Amniotic epithelial cell (primary cell): Measurements from ENCODE around the gene PRSS33.

Source experiments
- DNase-seq: peaks from one replicate; pipeline ENCODE4 v3.0.0-alpha.2; 2010; ENCODE audit warnings: low read depth

The PRSS33 gene

DNA sequence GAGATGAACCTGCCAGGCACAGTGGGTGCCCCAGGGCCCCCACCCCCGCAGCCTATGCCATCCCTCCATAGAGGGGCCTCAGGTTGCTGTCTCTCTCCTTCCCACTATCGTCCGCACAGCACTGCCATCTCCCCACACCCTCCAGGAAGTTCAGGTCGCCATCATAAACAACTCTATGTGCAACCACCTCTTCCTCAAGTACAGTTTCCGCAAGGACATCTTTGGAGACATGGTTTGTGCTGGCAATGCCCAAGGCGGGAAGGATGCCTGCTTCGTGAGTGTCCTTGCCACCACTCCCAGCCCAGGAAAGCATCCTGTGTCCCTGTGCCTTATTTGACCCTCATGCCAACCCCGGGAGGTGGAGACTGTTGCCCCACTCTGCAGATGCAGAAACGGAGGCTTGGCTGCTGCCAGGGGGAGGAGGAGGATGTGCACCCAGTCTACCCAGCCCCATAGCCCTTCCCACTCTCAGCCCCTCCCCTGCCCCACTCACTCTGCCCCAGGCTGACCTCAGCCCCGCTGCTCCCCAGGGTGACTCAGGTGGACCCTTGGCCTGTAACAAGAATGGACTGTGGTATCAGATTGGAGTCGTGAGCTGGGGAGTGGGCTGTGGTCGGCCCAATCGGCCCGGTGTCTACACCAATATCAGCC, 33.6 kb upstream of the PRSS33 start:
- no peak for DNase-seq

DNA sequence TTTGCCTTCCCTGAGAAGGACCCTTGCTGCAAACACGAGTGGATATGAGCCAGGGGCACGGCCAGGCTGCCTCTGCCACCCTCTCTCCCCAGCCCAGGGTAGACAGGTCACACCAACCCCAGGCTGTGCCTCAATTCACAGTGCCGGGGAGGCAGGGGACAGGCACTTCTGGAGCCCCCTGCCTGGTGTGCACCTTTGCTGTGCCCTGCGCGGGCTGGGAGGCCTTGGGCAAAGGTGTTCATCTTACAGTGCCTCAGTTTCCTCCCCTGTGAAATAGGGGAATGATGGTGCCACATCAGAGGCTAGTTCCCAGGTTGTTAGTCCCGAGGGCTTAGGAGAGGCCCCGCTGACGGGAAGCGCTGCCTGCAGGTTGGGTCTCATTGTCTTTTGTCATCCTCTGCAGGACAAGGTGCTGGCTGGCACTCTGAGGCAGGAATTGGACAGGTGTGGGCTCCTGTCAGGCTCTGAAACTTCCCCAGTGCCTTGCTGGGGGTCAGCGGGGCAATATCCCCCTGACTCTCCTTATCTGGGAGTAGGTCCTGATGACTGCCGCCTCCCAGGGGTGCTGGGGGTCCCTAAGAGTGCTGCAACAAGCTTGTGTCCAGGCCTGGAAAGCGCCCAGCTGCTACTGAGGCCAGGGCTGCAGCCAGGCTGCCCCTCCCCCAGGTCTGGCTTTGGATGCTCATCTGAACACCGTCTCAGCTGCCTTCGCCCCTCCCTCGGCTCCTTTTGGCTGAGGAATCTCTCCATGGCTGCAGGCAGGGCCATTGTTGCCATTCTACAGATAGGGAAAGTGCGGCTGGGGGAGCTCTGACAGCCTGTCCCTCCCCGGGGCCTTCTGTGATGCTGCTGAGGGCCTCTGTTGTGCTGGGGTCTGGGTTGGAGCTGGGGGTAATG, 32.8 kb upstream of the PRSS33 start:
- no peak for DNase-seq

DNA sequence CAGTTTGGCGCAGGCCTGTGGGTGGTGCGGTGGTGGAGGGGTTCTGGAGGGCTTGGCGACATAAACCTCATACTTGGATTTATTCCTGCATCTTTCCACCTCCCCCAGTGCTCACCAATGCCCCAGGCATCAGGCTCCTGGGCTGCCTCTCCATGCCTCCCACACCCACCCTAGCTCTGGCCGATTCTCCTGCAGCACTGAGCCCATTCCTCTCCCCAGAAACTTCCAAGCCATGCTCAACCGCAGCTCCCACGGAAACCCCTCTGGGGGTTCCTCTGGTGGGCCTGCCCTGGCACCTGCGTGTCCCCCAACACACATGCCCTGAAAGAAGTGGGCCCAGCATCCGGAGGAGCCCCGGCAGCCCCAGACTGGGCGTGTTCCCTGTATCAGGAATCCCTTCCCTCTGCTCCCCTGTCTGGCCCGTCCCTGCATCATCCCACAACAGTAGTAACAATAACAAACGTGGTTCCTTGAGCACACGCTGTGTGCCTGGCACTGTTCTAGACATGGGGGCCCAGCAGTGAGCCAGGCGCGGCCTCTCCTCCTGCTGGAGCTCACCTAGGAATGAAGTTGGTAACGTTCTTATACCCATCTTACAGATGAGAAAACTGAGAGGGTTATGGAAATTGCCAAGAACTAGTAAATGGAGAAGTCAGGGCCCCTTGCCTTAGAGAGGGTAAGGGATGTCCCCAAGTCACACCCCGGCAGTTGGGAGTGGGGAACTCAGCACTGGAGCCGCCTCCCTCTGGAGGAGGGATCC, 32.0 kb upstream of the PRSS33 start:
- DNase-seq: no peak

DNA sequence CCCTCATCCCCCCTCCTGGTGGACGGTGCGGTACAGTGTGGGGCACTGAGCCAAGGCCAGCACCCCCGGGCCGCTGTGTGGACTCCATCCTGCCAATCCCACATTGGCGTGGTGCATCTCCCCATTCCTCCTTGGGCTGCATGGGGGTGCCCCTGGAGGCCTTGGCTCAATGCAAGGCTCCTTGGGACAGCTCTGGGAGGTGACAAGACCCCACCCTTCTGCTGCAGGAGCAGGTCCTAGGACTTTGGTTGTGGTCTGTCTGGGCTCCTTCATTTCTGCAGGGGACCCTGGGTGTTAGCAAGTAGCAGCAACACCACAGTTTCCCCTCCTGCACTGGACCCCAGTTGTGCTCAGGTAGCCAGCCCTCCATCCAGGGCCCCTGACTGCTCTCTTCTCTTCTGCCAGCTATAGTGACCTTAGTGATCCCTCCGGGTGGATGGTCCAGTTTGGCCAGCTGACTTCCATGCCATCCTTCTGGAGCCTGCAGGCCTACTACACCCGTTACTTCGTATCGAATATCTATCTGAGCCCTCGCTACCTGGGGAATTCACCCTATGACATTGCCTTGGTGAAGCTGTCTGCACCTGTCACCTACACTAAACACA, 31.0 kb upstream of the PRSS33 start:
- DNase-seq: no peak

DNA sequence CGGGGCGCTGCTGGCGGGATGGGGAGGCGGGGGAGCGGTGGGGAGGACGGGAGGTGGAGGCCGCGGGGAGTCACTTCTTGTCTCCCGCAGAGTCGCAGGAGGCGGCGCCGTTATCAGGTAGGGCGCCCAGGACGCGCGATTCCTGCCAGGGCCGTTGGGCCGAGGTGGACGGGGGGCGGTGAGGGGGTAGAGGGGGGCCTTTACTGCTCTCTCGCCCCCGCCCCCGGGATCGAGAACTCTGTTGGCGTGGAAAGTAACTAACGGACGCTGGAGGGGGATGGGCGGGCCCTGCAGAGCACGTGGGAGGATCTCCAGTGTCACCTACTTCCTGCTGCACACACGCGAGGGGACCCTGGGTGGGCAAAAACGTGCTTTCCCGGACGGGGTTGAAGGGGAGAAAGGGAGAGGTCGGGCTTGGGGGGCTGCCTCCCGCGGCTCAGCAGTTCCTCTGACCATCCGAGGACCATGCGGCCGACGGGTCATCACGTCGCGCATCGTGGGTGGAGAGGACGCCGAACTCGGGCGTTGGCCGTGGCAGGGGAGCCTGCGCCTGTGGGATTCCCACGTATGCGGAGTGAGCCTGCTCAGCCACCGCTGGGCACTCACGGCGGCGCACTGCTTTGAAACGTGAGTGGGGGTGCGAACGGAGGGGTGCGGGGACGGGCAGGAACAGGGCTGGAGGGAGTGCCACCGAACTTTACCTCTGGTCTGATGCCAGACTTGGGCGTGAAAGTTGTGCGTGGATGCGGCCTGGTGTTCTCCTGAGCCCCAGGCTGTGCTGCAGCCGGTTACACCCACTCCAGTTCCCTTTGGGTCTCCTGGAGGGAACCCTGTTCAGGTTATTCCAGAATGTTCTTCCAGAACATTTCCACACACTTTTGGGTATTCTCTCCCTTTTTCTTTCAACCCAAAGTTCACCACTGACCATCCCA, 30.2 kb upstream of the PRSS33 start:
- DNase-seq: no peak

DNA sequence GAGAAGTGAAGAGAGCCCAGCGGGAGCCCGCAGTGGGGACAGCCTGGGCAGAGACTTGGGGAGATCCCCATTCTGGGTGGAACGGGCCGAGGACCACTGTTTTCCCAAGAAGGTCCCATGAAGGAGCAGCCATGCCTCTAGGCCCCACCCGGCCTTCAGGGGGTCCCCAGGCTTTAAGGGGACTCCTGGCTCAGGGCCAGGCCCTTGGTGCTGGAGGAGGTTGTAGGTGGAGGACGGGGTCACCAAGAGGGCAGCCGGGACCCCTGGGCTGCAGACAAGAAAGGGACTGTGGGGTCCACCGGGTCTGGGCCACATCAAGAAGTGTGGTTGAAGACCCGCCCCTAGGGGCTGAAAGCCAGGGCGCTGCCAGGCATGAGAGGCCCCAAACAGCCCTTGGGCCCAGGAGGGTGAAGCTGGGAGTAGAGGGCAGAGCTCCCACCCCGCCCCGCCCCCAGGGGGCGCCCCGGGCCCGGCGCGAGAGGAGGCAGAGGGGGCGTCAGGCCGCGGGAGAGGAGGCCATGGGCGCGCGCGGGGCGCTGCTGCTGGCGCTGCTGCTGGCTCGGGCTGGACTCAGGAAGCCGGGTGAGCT, 29.5 kb upstream of the PRSS33 start, which contains the start of gene PRSS21:
Gene PRSS21 (plus strand): TSS at position 487 of the 589 bp plus-strand sequence. CDS start 32 bp downstream, at position 519.
- no peak for DNase-seq

DNA sequence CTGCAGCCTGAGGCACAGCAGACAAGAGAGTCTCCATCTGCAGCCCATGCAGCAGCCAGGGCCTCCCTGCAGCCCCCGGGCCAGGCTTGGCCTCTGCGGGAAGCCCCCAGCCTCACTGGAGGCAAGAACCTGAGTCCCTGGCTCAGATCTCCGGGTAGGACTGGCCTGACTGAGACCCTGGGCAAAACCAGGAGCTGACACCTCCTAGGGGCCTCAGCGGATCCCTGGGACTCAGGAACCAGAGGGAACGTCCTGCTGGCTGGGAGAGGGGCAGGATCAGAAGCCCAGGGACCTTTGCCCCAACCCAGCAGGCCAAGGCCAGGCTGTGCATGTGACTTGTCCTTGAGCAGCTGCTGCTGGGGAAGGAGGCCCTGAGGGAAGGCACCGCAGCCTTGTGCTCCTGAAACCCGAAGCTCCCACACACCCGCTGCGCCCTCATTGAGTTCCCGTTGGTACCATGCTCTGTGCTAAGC, 28.0 kb upstream of the PRSS33 start:
- DNase-seq: no peak

DNA sequence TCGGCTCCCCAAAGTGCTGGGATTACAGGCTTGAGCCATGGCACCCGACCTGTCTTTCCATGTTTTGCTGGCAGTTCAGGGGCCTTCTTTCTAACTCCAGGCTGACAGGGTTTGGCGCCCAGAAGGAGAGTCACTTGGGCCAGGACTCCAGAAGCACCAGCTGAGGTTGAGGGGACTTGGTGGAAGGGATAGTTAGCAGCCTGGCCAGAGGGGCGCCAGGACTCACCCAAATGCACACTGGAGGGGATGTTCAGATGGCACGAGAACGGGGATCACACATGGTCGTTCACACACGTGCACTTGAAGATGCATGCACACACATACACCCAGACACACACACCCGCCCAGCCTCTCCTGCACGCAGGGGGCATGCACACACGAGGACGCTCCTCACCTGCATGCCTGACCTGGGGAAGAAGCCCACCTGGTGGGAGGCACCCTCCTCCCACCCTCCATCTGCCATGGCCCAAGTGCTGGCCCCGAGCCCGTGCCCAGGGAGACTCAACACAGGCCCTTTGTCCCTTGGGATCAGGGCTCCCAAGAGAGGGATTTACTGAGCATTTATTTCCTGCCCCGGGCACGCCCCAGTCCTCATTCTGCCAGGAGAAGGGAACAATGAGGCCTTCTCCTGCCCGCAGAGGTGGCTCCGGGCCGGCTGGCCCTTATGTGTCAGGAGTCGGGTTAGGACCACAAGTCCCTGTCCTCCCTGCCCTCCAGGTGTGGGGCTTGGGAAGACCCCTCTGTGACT, 27.4 kb upstream of the PRSS33 start:
- DNase-seq: no peak

DNA sequence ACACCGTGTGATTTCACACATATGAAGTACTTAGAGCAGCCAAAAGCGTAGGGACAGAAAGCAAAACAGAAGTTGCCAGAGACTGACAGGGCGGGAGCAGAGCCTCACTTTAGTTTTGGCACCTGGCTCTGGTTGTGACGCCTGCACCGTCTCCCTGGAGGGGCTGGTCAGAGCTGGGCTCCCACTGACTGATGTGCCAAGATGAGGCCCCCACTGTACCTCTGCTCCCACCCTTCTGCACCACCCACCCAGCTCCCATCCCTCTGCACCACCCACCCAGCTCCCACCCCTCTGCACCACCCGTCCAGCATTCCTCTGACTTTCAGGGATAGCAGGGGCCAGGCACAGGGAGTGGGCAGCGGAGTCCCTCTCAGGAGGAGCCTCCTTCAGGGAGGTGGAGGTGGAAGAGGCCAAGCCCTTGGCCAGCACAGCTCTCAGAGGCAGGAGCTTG, 26.4 kb upstream of the PRSS33 start:
- no peak for DNase-seq

DNA sequence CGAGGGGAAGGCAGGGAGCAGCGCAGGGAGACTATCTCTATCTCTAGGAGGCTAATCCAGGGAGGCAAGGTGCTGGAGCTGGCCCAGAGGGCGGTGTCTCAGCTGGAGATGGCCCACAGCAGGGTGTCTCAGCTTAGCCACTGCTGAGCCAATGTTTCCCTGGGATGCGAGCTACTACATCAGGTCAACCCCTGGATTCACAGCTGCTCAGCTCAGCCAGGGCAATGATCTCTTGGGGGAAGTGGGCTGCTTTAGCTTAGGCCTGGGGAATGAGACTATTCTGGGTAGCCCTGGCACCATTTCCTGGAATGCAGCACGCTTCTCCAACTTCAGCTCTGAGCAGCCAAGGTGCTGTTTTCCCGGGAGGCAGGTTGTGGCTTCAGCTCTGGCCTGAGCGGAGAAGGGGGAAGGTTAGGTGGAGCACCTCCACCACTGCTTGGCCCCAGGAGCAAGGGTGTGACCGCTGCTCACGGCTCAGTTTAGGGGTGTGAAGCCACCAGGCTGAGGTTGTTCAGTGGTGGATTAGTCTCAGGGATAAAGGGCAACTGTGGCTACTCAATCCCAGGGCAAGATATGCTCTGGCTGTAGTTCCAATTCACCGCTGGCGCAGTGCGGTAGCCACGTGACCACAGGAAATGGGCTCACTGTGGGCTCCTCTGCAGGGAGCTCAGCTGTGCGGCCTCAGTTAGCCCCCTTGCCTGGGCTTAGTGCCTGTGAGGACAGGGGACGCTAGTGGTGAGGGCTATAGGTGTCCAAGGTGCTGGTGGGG, 24.5 kb upstream of the PRSS33 start:
- no peak for DNase-seq

DNA sequence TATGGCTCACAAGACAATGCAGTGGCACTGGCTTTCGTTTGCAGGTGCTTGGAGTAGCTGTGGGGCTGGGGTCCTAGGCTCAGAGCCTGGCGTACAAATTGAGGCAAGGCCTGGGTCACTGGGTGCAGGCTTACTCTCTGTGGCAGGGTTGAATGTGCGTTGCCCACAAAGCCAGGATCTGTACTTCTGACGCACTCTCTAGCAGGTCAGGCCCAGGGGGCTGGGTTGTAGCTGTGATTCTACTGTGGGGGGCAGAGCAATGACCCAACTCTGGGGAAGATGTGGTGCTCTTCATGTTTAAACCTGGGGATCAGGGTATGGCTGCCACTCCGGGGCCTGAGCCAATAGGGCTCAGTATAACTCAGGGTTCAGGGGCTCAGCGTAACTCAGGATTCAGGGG, 23.3 kb upstream of the PRSS33 start:
- no peak for DNase-seq

DNA sequence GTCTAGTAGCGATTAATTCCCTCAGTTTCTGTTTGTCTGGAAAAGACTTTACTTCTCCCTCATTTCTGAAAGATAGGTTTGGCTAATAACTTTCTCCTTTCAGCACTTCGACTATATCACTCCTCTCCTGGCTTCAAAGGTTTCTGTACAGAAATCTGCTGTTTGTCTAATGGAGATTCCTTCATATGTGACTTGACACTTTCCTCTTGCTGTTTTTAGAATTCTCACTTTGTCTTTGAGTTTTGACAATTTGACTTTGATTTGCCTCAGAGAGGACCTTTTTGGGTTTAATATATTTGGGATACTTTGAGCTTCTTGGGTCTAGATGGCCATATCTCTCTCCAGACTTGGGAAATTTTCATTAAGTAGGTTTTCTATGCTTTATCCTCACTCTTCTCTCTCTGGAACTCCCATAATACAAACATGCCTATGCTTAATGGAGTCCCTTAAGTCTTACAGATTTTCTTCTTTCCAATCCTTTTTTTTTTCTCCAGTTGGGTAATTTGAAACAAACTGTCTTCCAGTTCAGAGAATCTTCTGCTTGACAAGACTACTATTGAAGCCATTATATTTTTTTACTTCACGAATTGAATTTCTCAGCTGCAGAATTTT, 21.9 kb upstream of the PRSS33 start:
- no peak for DNase-seq

DNA sequence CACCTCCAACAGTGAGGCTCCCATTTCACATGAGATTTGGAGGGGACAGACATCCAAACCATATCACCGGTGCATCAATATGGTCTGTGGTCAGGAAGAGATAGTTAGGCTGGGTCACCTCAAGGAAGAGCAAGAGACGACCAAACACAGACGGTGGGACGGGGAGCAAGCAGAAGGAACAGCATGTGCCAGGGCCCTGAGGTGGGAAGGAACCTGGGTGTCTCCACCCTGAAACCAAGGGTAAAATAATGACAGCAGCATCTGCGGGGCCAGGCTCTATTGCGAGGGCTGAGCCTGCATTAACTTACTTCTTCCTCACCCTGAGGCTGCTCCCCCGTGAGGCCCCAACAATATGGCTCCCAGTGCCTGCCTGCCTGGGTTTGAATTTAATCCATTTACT, 20.8 kb upstream of the PRSS33 start:
- DNase-seq: no peak

DNA sequence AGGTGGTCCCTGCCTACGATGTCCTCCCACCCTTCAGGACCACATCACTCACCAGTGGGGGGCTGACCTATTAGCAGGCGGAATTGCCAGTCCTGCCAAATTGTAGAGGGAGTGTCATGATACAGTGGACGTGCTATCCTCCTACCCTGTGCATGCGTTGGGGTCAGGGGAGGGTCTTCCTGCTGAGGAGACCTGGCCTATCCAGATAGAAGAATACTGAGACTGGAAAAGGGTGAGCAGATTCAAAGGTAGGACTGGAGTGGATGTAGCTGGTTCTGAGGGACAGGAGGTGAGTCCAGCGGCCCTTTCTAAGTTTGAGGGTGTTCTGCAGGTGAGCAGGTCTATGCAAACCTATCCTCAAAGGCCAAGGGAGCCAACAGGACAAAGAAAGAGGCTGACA, 18.9 kb upstream of the PRSS33 start:
- DNase-seq: no peak

DNA sequence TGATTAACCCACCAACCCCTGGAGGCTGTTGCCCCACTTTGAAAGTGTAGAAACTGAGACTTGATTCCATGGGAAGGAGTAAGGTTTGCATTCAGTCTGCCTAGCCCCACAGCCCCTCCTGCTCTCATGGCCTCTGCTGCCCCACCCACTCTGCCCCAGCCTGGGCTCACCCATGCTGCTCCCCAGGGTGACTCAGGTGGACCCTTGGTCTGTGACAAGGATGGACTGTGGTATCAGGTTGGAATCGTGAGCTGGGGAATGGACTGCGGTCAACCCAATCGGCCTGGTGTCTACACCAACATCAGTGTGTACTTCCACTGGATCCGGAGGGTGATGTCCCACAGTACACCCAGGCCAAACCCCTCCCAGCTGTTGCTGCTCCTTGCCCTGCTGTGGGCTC, 17.4 kb upstream of the PRSS33 start:
- DNase-seq: no peak

DNA sequence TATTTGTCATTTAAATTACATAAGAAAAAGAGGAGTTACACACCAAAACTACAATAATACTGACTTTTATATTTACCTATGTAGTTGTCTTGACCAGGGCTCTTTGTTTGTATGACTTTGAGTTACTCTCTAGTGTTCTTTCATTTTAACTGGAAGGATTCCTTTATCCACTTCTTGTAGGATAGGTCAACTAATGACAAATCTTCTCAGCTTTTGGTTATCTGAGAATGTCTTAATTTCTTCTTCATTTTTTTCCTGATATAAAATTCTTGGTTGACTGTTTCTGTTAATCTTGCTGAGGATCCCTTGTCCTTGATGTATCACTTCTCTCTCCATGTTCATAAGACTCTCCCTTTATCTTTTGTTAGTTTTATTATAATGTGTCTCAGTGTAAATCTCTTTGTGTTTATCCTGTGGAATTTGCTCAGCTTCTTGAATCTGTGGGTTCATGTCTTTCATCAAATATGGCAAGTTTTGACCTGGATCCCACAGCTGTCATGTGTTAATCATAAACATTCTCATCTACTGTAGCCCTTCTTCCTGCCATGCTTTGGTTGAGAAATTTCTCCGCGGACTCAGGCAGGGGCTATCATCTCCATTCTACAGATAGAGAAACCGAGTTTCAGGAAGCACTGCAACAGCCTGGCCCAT, 16.3 kb upstream of the PRSS33 start:
- DNase-seq: no peak

DNA sequence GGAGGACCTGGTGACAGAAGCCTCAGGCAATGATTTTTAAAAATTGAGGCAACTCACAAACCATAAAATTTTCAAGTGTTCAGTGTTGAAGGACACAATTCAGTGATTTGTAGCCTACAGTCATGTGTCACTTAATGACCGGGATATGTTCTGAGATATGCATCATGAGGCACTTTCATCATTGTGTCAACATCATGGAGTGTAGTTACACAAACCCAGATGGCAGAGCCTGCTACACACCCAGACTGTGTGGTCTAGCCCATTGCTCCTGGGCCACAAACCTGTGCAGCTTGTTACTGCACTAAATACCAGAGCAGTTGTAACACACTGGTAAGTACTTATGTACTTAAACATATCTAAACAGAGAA, 12.5 kb upstream of the PRSS33 start:
- peak; percentile 63 for DNase-seq

DNA sequence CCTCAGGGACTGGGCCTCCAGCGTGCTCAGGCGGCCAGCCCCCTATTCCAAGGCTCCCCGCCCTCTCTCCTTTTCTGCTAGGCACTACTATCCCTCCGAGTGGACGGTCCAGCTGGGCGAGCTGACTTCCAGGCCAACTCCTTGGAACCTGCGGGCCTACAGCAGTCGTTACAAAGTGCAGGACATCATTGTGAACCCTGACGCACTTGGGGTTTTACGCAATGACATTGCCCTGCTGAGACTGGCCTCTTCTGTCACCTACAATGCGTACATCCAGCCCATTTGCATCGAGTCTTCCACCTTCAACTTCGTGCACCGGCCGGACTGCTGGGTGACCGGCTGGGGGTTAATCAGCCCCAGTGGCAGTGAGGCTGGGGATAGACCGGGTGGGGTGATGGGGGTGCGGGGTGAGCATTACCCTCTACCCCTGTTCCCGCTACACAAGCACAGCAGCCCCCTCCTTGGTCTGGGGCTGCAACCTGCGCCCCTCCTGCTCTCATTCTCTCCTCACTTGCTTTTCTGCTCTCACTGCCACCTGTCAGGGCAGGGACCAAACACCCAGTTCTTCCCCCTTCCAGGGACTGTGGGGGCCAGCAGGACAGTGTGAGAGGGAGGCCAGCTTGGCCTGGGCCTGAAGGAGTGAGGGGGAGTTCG, 12.0 kb upstream of the PRSS33 start:
- no peak for DNase-seq
